ENCODE data around the gene LTO1. TPM values are rescaled to one million over a fixed set of nuclear protein-coding genes. Genes with fewer than 3 reads are reported as not detected.
"Not testable (repeated sequence)": the region's sequence is repeated elsewhere in the genome, so short reads cannot be mapped to it uniquely, and the experiment has no call there.

LTO1 gene
- total RNA-seq, 6 experiments from 2014 or later = 23.2 to 28.5 (median 25.6) TPM

DNA sequence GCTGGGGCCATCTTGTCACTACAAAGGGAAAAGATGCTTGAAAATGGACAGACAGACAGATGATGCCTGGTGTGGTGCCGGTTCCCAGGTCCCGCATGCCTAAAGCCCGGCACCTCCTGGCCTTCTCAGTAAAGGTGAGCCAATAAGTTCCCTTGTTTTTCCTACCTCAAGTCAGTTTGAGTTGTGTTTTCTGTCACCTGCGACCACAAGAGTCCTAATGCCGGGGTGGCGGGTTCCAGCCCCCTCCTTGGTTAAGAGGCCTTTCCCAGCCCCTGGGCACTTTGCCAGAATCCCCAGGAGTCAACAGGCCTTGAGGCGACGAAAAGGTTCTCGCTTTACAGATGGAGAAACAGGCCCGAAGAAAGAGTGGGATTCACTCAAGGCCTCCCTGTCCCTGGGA is 19.6 kb upstream of the LTO1 start:
- no peaks in the 10 kb centered on the region for H3K36me3 Mint-ChIP-seq (ENCODE audit: low read depth)
- DNase-seq = no peak
- H3K4me3 Mint-ChIP-seq = no peak overlapping the region
- H3K4me1 Mint-ChIP-seq (ENCODE audit: low read depth) = no peaks in the 10 kb centered on the region
- peaks cover 8% of the 10 kb centered on the region for H3K9me3 Mint-ChIP-seq
- no peak overlapping the region for H3K27ac Mint-ChIP-seq
- TF ChIP-seq CTCF (IDR thresholded peaks at IDR 0.05) = no peak
- peaks cover 39% of the 10 kb centered on the region for H3K27me3 Mint-ChIP-seq (ENCODE audit: insufficient read depth)

DNA sequence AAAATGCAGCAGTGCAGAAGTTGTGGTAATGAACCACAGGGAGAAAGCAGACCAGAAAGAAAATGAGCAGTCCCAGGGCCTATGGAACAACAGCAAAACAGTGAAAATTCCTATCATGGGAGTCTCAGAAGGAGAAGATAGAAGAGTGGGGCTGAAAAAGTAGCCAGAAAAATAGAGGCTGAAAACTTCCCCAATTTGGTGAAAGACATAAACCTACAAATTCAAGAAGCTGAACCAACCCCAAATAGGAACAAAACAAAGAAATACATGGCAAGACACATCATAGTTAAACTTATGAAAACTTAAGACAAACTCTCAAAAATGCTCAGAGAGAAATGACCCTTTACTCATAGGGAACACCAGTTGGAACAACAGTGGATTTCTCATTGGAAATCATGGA is 17.3 kb upstream of the LTO1 start:
- Mint-ChIP-seq H3K36me3 (ENCODE audit: low read depth) (no peaks in the 10 kb centered on the region), H3K4me1 (ENCODE audit: low read depth) (no peaks in the 10 kb centered on the region), H3K27ac (no peak overlapping the region), H3K27me3 (ENCODE audit: insufficient read depth) (peaks cover 36% of the 10 kb centered on the region), H3K9me3 (peaks cover 8% of the 10 kb centered on the region), H3K4me3 (no peak overlapping the region)
- no peak for TF ChIP-seq CTCF (IDR thresholded peaks at IDR 0.05)
- no peak for DNase-seq

GRCh38 chr11:69691463-69691862 is 16.3 kb upstream of the LTO1 start:
- no peak overlapping the region for H3K4me3 Mint-ChIP-seq
- no peaks in the 10 kb centered on the region for H3K4me1 Mint-ChIP-seq (ENCODE audit: low read depth)

GRCh38 chr11:69689484-69690319 is 14.5 kb upstream of the LTO1 start:
- Mint-ChIP-seq H3K4me3 (no peak overlapping the region), H3K36me3 (ENCODE audit: low read depth) (no peaks in the 10 kb centered on the region), H3K27me3 (ENCODE audit: insufficient read depth) (peaks cover 16% of the 10 kb centered on the region), H3K27ac (no peak overlapping the region), H3K9me3 (peaks cover 8% of the 10 kb centered on the region), H3K4me1 (ENCODE audit: low read depth) (peaks cover 9% of the 10 kb centered on the region; the same call in 1 of the 2 replicates)
- no peak for DNase-seq
- TF ChIP-seq CTCF (IDR thresholded peaks at IDR 0.05) = no peak

More at GRCh38 chr11:69691463-69691862, 16.3 kb upstream of the LTO1 start:
- TF ChIP-seq CTCF (IDR thresholded peaks at IDR 0.05) = no peak
- Mint-ChIP-seq H3K9me3 (peaks cover 8% of the 10 kb centered on the region), H3K27ac (no peak overlapping the region), H3K27me3 (ENCODE audit: insufficient read depth) (peaks cover 27% of the 10 kb centered on the region), H3K36me3 (ENCODE audit: low read depth) (no peaks in the 10 kb centered on the region)
- DNase-seq = no peak

DNA sequence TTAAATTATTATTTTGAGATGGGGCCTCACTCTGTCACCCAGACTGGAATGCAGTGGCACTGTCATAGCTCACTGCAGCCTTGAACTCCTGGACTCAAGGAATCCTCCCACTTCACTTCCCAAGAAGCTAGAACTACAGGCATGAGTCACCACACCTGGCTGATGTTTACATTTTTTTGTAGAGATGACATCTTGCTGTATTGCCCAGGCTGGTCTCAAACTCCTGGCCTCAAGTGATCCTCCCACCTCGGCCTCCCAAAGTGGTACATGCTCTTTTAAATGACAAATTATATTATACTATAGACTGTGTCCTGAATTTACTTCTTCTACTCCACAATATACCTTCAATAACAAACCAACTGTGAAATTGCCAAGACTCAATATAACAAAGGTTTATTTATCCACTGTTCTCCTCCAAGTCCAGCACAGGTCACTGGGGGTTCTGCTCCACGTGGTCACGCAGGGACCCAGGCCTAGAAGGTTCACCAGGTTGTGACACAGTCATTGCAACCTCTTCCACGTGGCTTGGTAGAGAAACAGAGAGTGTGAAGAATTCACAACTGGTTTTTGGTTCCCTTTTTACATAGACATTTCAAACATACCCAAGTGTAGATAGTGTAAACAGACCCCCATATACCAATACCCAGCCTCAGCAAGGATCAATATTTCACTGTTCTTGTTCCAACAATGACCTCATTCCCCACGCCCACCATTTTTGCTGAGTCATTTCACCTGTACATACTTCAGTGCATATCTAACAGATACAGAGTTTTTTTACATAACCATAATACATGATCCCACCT is 13.0 kb upstream of the LTO1 start:
- not testable (repeated sequence) for H3K4me3 Mint-ChIP-seq; DNase-seq; H3K27ac Mint-ChIP-seq; H3K9me3 Mint-ChIP-seq; H3K27me3 Mint-ChIP-seq (ENCODE audit: insufficient read depth); H3K36me3 Mint-ChIP-seq (ENCODE audit: low read depth); H3K4me1 Mint-ChIP-seq (ENCODE audit: low read depth)

DNA sequence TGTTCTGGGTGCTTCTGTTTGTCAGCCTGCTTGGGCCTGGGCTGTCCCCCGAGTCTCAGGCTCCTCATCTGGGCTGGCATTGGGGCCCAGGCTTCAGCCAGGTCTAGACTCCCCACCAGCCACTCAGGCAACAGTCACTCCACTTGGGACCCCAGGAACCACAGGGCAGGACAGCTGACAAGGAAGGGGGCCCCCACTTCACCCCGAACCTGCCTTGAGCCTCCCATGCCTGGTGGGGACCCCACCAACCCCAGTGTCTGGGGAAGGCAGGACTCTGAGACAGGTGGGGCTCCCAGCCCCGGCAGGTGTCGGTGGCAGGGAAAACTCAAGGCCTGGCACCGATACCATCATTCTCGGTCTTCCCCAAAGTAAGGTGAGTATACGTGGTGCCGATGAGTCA is 11.7 kb upstream of the LTO1 start:
- no peak for DNase-seq
- Mint-ChIP-seq H3K36me3 (ENCODE audit: low read depth) (no peaks in the 10 kb centered on the region), H3K4me3 (no peak overlapping the region), H3K4me1 (ENCODE audit: low read depth) (peaks cover 17% of the 10 kb centered on the region), H3K9me3 (no peaks in the 10 kb centered on the region), H3K27me3 (ENCODE audit: insufficient read depth) (peaks cover 4% of the 10 kb centered on the region), H3K27ac (no peak overlapping the region)
- no peak for TF ChIP-seq CTCF (IDR thresholded peaks at IDR 0.05)
